OCI-LY1 (cell line): ENCODE results near the gene GIGYF2.

Experiments
- EZH2 ChIP-seq: fragments of 200-600 bp; sonication (generic), shearing (Covaris generic); IDR thresholded peaks from 2 replicates; pipeline ENCODE4 v1.8.0; 2017; ENCODE audit warnings: borderline replicate concordance, mixed run types, mild to moderate bottlenecking, antibody characterized with exemption, low read length, moderate library complexity, mixed read lengths
- TF ChIP-seq, protein P1 (sequence below): fragments of 200-600 bp; sonication (generic), shearing (Covaris generic); IDR thresholded peaks from 2 replicates; pipeline ENCODE4 v1.5.1; 2017; ENCODE audit warnings: mild to moderate bottlenecking, antibody characterized with exemption, low read length, moderate library complexity, mixed read lengths

DNA sequence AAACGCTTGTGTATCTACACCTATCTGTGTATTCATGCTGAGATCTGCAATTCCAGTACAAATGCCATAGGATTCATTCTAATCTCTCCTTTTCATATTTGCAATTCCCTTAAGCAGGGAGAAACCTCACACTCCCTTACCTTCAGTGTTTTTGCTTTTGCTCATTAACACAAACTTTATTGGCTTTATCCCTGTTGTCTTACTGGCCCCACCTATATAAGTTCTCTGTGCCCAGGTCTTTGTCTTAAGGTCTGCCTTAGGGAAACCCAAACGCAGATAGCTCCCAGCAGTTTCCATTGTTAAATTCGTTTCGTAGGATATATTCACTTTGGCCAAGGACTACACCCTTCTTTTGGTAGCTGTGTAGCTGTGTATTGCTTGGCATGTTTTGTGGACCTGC, 169.0 kb downstream of the GIGYF2 start:
- TF ChIP-seq, protein P1, sequence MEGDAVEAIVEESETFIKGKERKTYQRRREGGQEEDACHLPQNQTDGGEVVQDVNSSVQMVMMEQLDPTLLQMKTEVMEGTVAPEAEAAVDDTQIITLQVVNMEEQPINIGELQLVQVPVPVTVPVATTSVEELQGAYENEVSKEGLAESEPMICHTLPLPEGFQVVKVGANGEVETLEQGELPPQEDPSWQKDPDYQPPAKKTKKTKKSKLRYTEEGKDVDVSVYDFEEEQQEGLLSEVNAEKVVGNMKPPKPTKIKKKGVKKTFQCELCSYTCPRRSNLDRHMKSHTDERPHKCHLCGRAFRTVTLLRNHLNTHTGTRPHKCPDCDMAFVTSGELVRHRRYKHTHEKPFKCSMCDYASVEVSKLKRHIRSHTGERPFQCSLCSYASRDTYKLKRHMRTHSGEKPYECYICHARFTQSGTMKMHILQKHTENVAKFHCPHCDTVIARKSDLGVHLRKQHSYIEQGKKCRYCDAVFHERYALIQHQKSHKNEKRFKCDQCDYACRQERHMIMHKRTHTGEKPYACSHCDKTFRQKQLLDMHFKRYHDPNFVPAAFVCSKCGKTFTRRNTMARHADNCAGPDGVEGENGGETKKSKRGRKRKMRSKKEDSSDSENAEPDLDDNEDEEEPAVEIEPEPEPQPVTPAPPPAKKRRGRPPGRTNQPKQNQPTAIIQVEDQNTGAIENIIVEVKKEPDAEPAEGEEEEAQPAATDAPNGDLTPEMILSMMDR: no peak
- TF ChIP-seq EZH2: no peak
